Activated B cell treated with CpG ODN at 0.5 μM for 24 hours (primary cell): ENCODE results near the gene ZNF880. TPM values are rescaled to one million over a fixed set of nuclear protein-coding genes. Genes with fewer than 3 reads are reported as not detected.

Experiments
- ATAC-seq: fragments of 200-7000 bp; cut with Tn5 transposase; one replicate; pipeline ENCODE4 v1.10.0; 2021; ENCODE audit warnings: low read depth, mild to moderate bottlenecking, moderate library complexity
- CTCF ChIA-PET: fragments of 350-600 bp; sonication (Branson Sonifier 250); formaldehyde crosslinking; loops from one replicate; lab custom pipeline; 2021; ENCODE audit warnings: antibody characterized with exemption; lab: Charles Lee
- POLR2A ChIA-PET: fragments of 350-600 bp; sonication (Branson Sonifier 250); formaldehyde crosslinking; loops from one replicate; lab custom pipeline; 2021; ENCODE audit warnings: antibody characterized with exemption; lab: Charles Lee
- DNase-seq: peaks from one replicate; pipeline ENCODE4 v3.0.0; 2022
- H3K27ac Mint-ChIP-seq: one replicate; pipeline ENCODE4 v1.8.0; 2020; ENCODE audit warnings: mixed read lengths
- H3K27me3 Mint-ChIP-seq: one replicate; pipeline ENCODE4 v1.8.0; 2021; ENCODE audit warnings: mixed read lengths
- H3K36me3 Mint-ChIP-seq: one replicate; pipeline ENCODE4 v1.8.0; 2021; ENCODE audit warnings: low read depth, mixed read lengths
- H3K4me1 Mint-ChIP-seq: one replicate; pipeline ENCODE4 v1.8.0; 2021; ENCODE audit warnings: mixed read lengths
- H3K4me3 Mint-ChIP-seq: one replicate; pipeline ENCODE4 v1.8.0; 2020; ENCODE audit warnings: mild to moderate bottlenecking, mixed read lengths
- H3K9me3 Mint-ChIP-seq: one replicate; pipeline ENCODE4 v1.8.0; 2020; ENCODE audit warnings: mixed read lengths
- CTCF ChIP-seq: fragments of 200-600 bp; IDR thresholded peaks from one replicate; pipeline ENCODE4 v1.8.0; 2022; ENCODE audit warnings: antibody characterized with exemption, mild to moderate bottlenecking
- intact Hi-C: fragments of 100-400 bp; cut with micrococcal nuclease; formaldehyde crosslinking; loops from one replicate; pipeline ENCODE4 v1.15.1; 2024
- total RNA-seq: library from RNA; stranded (reverse); gene quantifications from 2 replicates; pipeline ENCODE4 v1.2.3, GENCODE V29; 2022

Gene ZNF880
- total RNA-seq = 28.0 and 29.5 TPM in 2 replicates

GRCh38 chr19:52369559-52370340 is at the start of gene ZNF880:
ZNF880 (plus strand) TSS chr19:52369923; CDS start chr19:52369966, 43 bp downstream.
- POLR2A ChIA-PET = interaction anchor here (0.6 to 1.5 kb wide), 14 partner anchors 9 to 1151 kb away, joined by 3 to 24 read pairs (median 4); partner anchors contain the start of genes PPP2R1A, ZNF528, ZNF610 and ZNF766
- CTCF ChIA-PET = no interaction called here

GRCh38 chr19:52322429-52322828 is 47.3 kb upstream of the ZNF880 start:
- intact Hi-C loops = no loop called here
- no peak for DNase-seq
- peaks cover 84% of the 10 kb centered on the region for H3K36me3 Mint-ChIP-seq
- H3K9me3 Mint-ChIP-seq = peaks cover 54% of the 10 kb centered on the region
- TF ChIP-seq CTCF = no peak
- H3K4me3 Mint-ChIP-seq = no peak overlapping the region
- ChIA-PET CTCF (no interaction called here), POLR2A (no interaction called here)
- no peak for ATAC-seq
- no peak overlapping the region for H3K27ac Mint-ChIP-seq
- H3K4me1 Mint-ChIP-seq = no peaks in the 10 kb centered on the region
- no peaks in the 10 kb centered on the region for H3K27me3 Mint-ChIP-seq

More at GRCh38 chr19:52369559-52370340, at the start of gene ZNF880:
- DNase-seq (peak; percentile 86), ATAC-seq (peak; percentile 98)
- peak within 1 kb of the TSS; percentile 97 for H3K27ac Mint-ChIP-seq
- peaks cover 17% of the 10 kb centered on the region for H3K4me1 Mint-ChIP-seq
- intact Hi-C loops = loop anchor here (1.0 to 2.0 kb wide), 3 partner anchors 28 to 73 kb away; partner anchors contain the start of genes ZNF480, ZNF528 and ZNF610
- peak within 1 kb of the TSS; percentile 95 for H3K4me3 Mint-ChIP-seq
- H3K27me3 Mint-ChIP-seq = no peaks in the 10 kb centered on the region
- H3K36me3 Mint-ChIP-seq = peaks cover 60% of the 10 kb centered on the region
- TF ChIP-seq CTCF = no peak
- peaks cover 30% of the 10 kb centered on the region for H3K9me3 Mint-ChIP-seq

- no peak for ATAC-seq
- intact Hi-C loops = no loop called here
- ChIA-PET POLR2A (no interaction called here), CTCF (interaction anchor here (0.6 kb wide), 1 partner anchor 1018 kb away, joined by 3 read pairs; no protein-coding TSS in a partner anchor)
- Mint-ChIP-seq H3K4me3 (no peak overlapping the region), H3K4me1 (peaks cover 7% of the 10 kb centered on the region), H3K9me3 (peaks cover 37% of the 10 kb centered on the region), H3K27me3 (no peaks in the 10 kb centered on the region), H3K27ac (no peak overlapping the region), H3K36me3 (peaks cover 21% of the 10 kb centered on the region)
- DNase-seq = no peak
- TF ChIP-seq CTCF = no peak
These were observed 38.0 kb upstream of the ZNF880 start for GRCh38 chr19:52331757-52332156.

GRCh38 chr19:52335768-52336116 is 34.0 kb upstream of the ZNF880 start:
- no peak for TF ChIP-seq CTCF
- peaks cover 32% of the 10 kb centered on the region for H3K9me3 Mint-ChIP-seq
- H3K4me1 Mint-ChIP-seq = peaks cover 14% of the 10 kb centered on the region
- peak overlapping the region; percentile 97 for H3K4me3 Mint-ChIP-seq
- H3K36me3 Mint-ChIP-seq = peaks cover 28% of the 10 kb centered on the region
- H3K27me3 Mint-ChIP-seq = no peaks in the 10 kb centered on the region
- DNase-seq = no peak
- CTCF ChIA-PET = no interaction called here
- peak overlapping the region; percentile 93 for H3K27ac Mint-ChIP-seq
- intact Hi-C loops = loop anchor here (1.0 to 2.0 kb wide), 4 partner anchors 33 to 400 kb away; partner anchors contain the start of genes ZNF611, ZNF701 and ZNF880
- POLR2A ChIA-PET = interaction anchor here (0.8 to 1.2 kb wide), 3 partner anchors 34 to 146 kb away, joined by 3 to 10 read pairs (median 7); partner anchors contain the start of genes PPP2R1A, ZNF528 and ZNF880
- ATAC-seq = peak; percentile 19
